Stomach smooth muscle (tissue), 2 donors: ENCODE data around the gene SLAIN1.

Source experiments
- H3K27ac ChIP-seq: one replicate; pipeline ENCODE4 v1.7.0; 2013; ENCODE audit warnings: mild to moderate bottlenecking, low read length, inconsistent platforms
- H3K27me3 ChIP-seq, 2 donors: one replicate each; pipeline ENCODE4 v1.7.0; 2013; ENCODE audit warnings: low read length in 2 of 2; ENCODE audit not compliant: insufficient read depth in 2 of 2, control insufficient read depth in 1 of 2
- H3K36me3 ChIP-seq, 2 donors: one replicate each; pipeline ENCODE4 v1.7.0; 2013; ENCODE audit warnings: low read length in 2 of 2; ENCODE audit not compliant: control insufficient read depth in 2 of 2, insufficient read depth in 2 of 2
- H3K4me1 ChIP-seq: one replicate; pipeline ENCODE4 v1.7.0; 2013; ENCODE audit warnings: low read length; ENCODE audit not compliant: control insufficient read depth, insufficient read depth
- H3K4me3 ChIP-seq, 2 donors: one replicate each; pipeline ENCODE4 v1.7.0; 2013; ENCODE audit warnings: low read length in 2 of 2
- H3K9ac ChIP-seq, 2 donors: one replicate each; pipeline ENCODE4 v1.7.0; 2013; ENCODE audit warnings: low read length in 2 of 2, mild to moderate bottlenecking in 1 of 2
- H3K9me3 ChIP-seq, 2 donors: one replicate each; pipeline ENCODE4 v1.7.0; 2013; ENCODE audit warnings: low read length in 2 of 2; ENCODE audit not compliant: control insufficient read depth in 2 of 2
- donor health status: healthy.
- donor health status: Pancreatic carcinoma.

The SLAIN1 gene

GRCh38 chr13:77752512-77753069, 55.1 kb downstream of the SLAIN1 start:
- no peak overlapping the region for H3K4me3 ChIP-seq
- H3K27me3 ChIP-seq, result no peaks in the 10 kb centered on the region
- peaks cover 0 to 4% of the 10 kb centered on the region in 2 donors for H3K36me3 ChIP-seq
- H3K27ac ChIP-seq, result no peak overlapping the region
- no peak overlapping the region for H3K9ac ChIP-seq
- no peaks in the 10 kb centered on the region for H3K4me1 ChIP-seq
- no peaks in the 10 kb centered on the region for H3K9me3 ChIP-seq

DNA sequence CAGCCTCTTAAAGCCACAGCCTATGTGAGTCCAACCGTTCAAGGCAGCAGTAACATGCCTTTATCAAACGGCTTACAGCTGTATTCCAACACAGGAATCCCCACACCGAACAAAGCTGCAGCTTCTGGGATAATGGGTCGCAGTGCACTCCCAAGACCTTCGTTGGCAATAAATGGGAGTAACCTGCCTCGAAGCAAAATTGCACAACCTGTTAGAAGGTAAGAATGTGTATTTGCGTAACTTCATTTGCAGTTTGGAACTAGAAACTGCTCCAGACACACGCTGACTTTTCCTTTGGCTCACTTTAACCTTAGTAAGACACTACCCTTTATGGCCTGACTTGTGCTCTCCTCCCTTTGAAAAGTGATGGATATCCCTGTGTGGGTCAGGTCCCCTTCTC, 63.4 kb downstream of the SLAIN1 start:
- H3K9ac ChIP-seq, result no peak overlapping the region
- peaks cover 2 to 6% of the 10 kb centered on the region in 2 donors for H3K36me3 ChIP-seq
- H3K27me3 ChIP-seq, result no peaks in the 10 kb centered on the region
- no peak overlapping the region for H3K4me3 ChIP-seq
- H3K27ac ChIP-seq, result no peak overlapping the region
- no peaks in the 10 kb centered on the region for H3K9me3 ChIP-seq
- no peaks in the 10 kb centered on the region for H3K4me1 ChIP-seq

GRCh38 chr13:77767413-77767812, 69.9 kb downstream of the SLAIN1 start:
- Histone ChIP-seq H3K4me1 (no peaks in the 10 kb centered on the region), H3K27ac (no peak overlapping the region), H3K9me3 (no peaks in the 10 kb centered on the region), H3K4me3 (no peak overlapping the region), H3K36me3 (peaks cover 0 to 2% of the 10 kb centered on the region in 2 donors), H3K9ac (no peak overlapping the region), H3K27me3 (no peaks in the 10 kb centered on the region)

DNA sequence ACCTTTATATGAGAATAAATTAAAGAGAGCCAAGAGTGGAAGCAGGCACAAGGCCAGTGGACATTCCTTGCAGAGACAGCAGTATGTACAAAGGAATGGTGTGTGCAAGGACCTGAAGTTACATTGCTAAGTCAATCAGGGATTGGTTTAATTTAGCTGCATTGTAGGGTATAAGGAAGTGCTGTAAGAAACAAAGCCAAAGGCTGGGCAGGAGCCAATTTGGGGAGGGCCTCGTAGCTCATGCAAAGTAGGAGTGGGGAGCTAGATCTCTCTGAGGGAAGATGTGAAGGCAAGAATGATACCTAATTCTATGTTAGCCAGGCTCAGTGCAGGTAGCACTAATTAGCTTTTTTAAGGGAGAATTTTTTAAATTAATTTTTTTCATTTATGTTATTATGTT, 76.7 kb downstream of the SLAIN1 start:
- H3K4me1 ChIP-seq, result no peaks in the 10 kb centered on the region

DNA sequence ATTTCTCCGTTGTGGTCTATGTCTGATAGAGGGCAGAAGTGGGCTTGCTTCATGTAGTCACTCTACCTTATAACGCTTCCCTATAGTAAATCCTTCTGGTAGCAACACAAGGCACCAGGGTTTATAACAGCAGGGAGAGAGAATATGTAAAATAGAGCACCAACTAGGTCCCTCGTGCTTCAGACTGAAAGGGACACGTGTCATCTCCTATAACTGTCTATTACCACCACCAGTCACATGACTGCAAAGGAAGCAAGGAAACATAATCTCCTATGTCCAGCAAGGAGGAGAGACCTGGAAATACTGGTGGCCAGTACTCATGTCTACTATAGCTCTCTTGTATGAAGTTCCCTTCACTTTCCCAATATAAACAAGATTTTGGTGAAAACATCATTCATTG, 79.2 kb downstream of the SLAIN1 start:
- no peaks in the 10 kb centered on the region for H3K36me3 ChIP-seq
- H3K9me3 ChIP-seq, result no peaks in the 10 kb centered on the region
- H3K4me3 ChIP-seq, result no peak overlapping the region
- no peak overlapping the region for H3K27ac ChIP-seq
- no peak overlapping the region for H3K9ac ChIP-seq
- no peaks in the 10 kb centered on the region for H3K4me1 ChIP-seq
- no peaks in the 10 kb centered on the region for H3K27me3 ChIP-seq

More for the DNA sequence above, 76.7 kb downstream of the SLAIN1 start:
- no peak overlapping the region for H3K27ac ChIP-seq
- H3K4me3 ChIP-seq, result no peak overlapping the region
- H3K9me3 ChIP-seq, result no peaks in the 10 kb centered on the region
- no peaks in the 10 kb centered on the region for H3K36me3 ChIP-seq
- no peak overlapping the region for H3K9ac ChIP-seq
- no peaks in the 10 kb centered on the region for H3K27me3 ChIP-seq

DNA sequence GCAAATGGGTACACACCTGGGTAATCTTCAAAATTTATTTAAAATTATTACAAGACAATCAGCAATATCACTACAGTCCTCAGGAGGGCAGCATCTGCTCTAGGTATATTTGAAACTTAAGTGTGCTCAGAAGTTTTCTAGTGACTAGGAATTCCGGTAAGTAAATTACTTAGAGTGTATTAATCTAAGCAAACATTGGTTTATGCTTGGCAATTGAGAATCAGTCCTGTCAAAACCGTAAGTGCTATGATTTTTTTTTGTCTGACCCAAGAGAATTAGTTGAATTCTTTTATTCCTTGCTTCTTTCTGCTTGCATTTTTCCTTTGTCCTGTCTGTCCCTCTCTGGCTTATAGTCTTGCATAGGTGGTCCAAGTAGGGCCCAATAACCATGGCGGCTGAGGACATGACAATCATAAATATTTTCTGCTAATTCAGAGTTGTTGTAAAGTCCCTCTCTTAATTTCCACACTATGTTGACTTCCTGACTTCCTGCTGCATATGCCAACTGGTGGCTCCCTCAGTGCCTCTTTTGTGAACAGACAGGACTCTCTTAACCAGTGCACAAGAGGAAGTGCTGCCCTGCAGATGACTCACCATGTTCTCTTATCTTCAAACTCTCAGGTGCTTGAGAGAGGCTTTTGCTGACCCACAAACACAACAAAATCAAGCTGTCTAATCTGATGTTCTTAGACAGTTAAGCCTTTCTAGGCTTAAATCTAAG, 82.2 kb downstream of the SLAIN1 start:
- Histone ChIP-seq H3K9ac (no peak overlapping the region), H3K36me3 (no peaks in the 10 kb centered on the region), H3K27me3 (no peaks in the 10 kb centered on the region), H3K4me1 (no peaks in the 10 kb centered on the region), H3K27ac (no peak overlapping the region), H3K4me3 (no peak overlapping the region), H3K9me3 (no peaks in the 10 kb centered on the region)

- H3K27me3 ChIP-seq, result no peaks in the 10 kb centered on the region
- H3K9me3 ChIP-seq, result no peaks in the 10 kb centered on the region
- H3K4me1 ChIP-seq, result no peaks in the 10 kb centered on the region
- no peak overlapping the region for H3K9ac ChIP-seq
- H3K4me3 ChIP-seq, result no peak overlapping the region
- H3K27ac ChIP-seq, result no peak overlapping the region
- H3K36me3 ChIP-seq, result no peaks in the 10 kb centered on the region
Measured at GRCh38 chr13:77781808-77782207, 84.3 kb downstream of the SLAIN1 start.

DNA sequence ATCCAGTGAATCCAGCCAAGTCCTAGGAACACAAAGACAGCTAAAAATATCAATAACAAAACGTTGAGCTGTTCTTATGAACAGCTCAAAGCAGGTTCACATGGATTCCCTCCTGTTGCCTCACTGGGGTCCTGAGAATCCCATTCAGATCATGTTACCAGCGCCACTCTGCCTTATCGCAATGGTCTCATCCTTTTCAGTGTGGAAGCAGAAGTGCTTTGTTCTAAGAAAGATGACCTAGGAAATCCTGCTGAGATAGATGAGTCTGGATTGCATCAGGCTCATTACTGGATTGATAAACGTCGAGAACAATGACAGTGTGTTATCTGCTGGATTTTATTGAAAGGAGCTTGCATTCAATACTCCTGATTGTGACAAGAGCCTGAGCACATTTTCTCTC, 87.0 kb downstream of the SLAIN1 start:
- Histone ChIP-seq H3K4me1 (no peaks in the 10 kb centered on the region), H3K4me3 (no peak overlapping the region), H3K36me3 (no peaks in the 10 kb centered on the region), H3K27me3 (no peaks in the 10 kb centered on the region), H3K27ac (no peak overlapping the region), H3K9me3 (no peaks in the 10 kb centered on the region), H3K9ac (no peak overlapping the region)

- H3K9me3 ChIP-seq, result peaks cover 5 to 6% of the 10 kb centered on the region in 2 donors
- H3K4me1 ChIP-seq, result no peaks in the 10 kb centered on the region
- H3K9ac ChIP-seq, result no peak overlapping the region
- no peak overlapping the region for H3K27ac ChIP-seq
- no peak overlapping the region for H3K4me3 ChIP-seq
- no peaks in the 10 kb centered on the region for H3K36me3 ChIP-seq
- no peaks in the 10 kb centered on the region for H3K27me3 ChIP-seq
Measured at GRCh38 chr13:77786695-77787287, 89.3 kb downstream of the SLAIN1 start.

DNA sequence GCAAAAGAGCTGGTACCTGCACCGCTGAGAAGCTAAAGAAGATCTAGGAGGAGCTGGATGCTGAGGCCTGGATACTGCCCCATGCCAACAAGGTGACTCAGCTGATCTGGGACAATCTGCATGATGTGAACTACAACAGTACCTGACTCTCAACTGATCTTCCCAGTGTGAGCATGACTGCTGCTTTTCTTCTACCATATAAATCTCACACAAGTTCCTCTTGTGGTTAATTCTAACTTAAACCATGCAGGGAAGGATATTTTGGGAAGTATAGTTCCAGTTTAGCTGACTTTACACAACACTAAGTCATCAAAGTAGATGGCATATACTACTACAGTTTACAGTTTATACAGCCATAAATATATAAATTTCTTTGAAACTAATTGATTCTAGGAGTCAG, 91.9 kb downstream of the SLAIN1 start:
- H3K4me3 ChIP-seq, result no peak overlapping the region
- no peaks in the 10 kb centered on the region for H3K27me3 ChIP-seq
- peaks cover 5 to 10% of the 10 kb centered on the region in 2 donors for H3K9me3 ChIP-seq

DNA sequence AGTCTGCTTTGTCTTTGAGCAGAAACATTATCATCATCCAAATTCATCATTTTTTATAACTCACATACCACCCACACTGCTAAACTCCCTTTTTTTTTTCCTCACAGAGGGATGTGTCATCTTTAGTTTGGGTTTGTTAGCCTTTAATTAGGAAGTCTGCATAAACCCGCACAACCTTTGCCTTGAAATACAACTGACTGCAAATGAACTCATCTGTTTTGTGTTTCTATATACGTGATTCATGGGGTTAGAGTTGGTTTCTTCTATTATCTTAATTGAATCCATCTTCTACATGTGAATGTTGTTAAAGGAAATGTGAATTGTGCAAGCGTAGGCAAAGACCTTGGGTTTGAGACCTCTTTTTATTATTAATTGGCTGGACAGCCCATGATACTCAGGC, 102.7 kb downstream of the SLAIN1 start:
- H3K36me3 ChIP-seq, result no peaks in the 10 kb centered on the region
- no peak overlapping the region for H3K27ac ChIP-seq
- H3K27me3 ChIP-seq, result no peaks in the 10 kb centered on the region
- H3K4me1 ChIP-seq, result no peaks in the 10 kb centered on the region
- H3K4me3 ChIP-seq, result no peak overlapping the region
- no peaks in the 10 kb centered on the region for H3K9me3 ChIP-seq
- no peak overlapping the region for H3K9ac ChIP-seq

More for the DNA sequence above, 91.9 kb downstream of the SLAIN1 start:
- Histone ChIP-seq H3K4me1 (no peaks in the 10 kb centered on the region), H3K9ac (no peak overlapping the region), H3K36me3 (no peaks in the 10 kb centered on the region), H3K27ac (no peak overlapping the region)
